MCF 10A (cell line): ENCODE measurements around the gene TFCP2L1. TPM values are rescaled to one million over a fixed set of nuclear protein-coding genes. Genes with fewer than 3 reads are reported as not detected.

ENCODE experiments used
- BruUV-seq: library from RNA; stranded (reverse); fragments of 400-500 nt; replicated peaks from 2 replicates; lab custom pipeline; 2021; lab: Mats Ljungman, UMichigan
- CTCF ChIA-PET: fragments of 300-600 bp; sonication (Branson Sonifier 250); formaldehyde crosslinking; extraction: SDS; loops from one replicate; lab custom pipeline; 2021; ENCODE audit warnings: antibody characterized with exemption, inconsistent platforms; lab: Yijun Ruan, JAX
- POLR2A ChIA-PET: fragments of 300-600, 350-650 bp; sonication (Branson Sonifier 250); formaldehyde crosslinking; extraction: SDS; loops from one replicate; lab custom pipeline; 2020; ENCODE audit warnings: antibody characterized with exemption, inconsistent platforms; lab: Yijun Ruan, JAX
- DNase-seq: peaks from one replicate; pipeline ENCODE4 v3.0.0-alpha.2; 2018; ENCODE audit not compliant: unreplicated experiment
- H3K27ac Mint-ChIP-seq: one replicate; pipeline ENCODE4 v1.8.0; 2022; ENCODE audit warnings: mild to moderate bottlenecking, low read depth, mixed read lengths; ENCODE audit not compliant: unreplicated experiment
- H3K27me3 Mint-ChIP-seq: one replicate; pipeline ENCODE4 v1.8.0; 2022; ENCODE audit warnings: mixed read lengths; ENCODE audit not compliant: insufficient read depth, unreplicated experiment
- H3K36me3 Mint-ChIP-seq: one replicate; pipeline ENCODE4 v1.8.0; 2022; ENCODE audit warnings: mild to moderate bottlenecking, moderate library complexity, mixed read lengths; ENCODE audit not compliant: insufficient read depth, unreplicated experiment
- H3K4me1 Mint-ChIP-seq: one replicate; pipeline ENCODE4 v1.8.0; 2022; ENCODE audit warnings: mixed read lengths; ENCODE audit not compliant: insufficient read depth, unreplicated experiment
- H3K4me3 Mint-ChIP-seq: one replicate; pipeline ENCODE4 v1.8.0; 2022; ENCODE audit warnings: mild to moderate bottlenecking, moderate library complexity, mixed read lengths; ENCODE audit not compliant: unreplicated experiment
- H3K9me3 Mint-ChIP-seq: one replicate; pipeline ENCODE4 v1.8.0; 2022; ENCODE audit warnings: mixed read lengths; ENCODE audit not compliant: unreplicated experiment
- intact Hi-C: fragments of 100-400 bp; cut with micrococcal nuclease; formaldehyde crosslinking; loops from 2 replicates; pipeline ENCODE4 v1.14.1; 2022
- total RNA-seq: library from RNA; stranded (reverse); gene quantifications from 2 replicates; pipeline ENCODE4 v1.2.3, GENCODE V29; 2022
- TF ChIP-seq, protein P1 (sequence below): fragments of 200-600 bp; IDR thresholded peaks from one replicate; pipeline ENCODE4 v1.8.0; 2022; ENCODE audit warnings: antibody characterized with exemption, mild to moderate bottlenecking; ENCODE audit not compliant: unreplicated experiment

TFCP2L1 gene
- total RNA-seq, 1 experiment from 2014 or later, result 22.6 TPM

DNA sequence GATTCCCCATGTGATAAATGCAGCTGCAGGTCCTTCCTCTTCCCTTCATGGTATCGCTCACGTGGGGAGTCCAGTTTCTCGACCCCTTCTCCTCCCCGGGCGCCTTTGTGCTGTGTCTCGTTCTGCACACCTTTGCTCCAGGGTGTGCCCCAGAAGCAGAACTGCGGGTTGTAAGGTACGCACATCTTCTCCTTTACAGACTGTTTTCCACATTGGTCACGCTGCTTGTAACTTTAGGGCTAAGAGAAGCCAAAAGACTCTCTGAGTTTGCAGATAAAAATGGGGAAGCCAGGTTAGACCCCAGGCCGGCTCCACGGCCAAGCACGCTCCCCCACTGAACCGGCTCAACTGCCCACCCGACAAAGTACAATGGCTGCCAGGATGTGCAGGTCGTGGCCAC, 45.9 kb upstream of the TFCP2L1 start:
- Mint-ChIP-seq H3K36me3 (peaks cover 11% of the 10 kb centered on the region), H3K27me3 (no peaks in the 10 kb centered on the region), H3K4me1 (no peaks in the 10 kb centered on the region), H3K4me3 (no peak overlapping the region), H3K9me3 (no peaks in the 10 kb centered on the region), H3K27ac (no peak overlapping the region)
- intact Hi-C loops, result no loop called here
- DNase-seq, result no peak
- ChIA-PET CTCF (no interaction called here), POLR2A (no interaction called here)
- TF ChIP-seq, protein P1, sequence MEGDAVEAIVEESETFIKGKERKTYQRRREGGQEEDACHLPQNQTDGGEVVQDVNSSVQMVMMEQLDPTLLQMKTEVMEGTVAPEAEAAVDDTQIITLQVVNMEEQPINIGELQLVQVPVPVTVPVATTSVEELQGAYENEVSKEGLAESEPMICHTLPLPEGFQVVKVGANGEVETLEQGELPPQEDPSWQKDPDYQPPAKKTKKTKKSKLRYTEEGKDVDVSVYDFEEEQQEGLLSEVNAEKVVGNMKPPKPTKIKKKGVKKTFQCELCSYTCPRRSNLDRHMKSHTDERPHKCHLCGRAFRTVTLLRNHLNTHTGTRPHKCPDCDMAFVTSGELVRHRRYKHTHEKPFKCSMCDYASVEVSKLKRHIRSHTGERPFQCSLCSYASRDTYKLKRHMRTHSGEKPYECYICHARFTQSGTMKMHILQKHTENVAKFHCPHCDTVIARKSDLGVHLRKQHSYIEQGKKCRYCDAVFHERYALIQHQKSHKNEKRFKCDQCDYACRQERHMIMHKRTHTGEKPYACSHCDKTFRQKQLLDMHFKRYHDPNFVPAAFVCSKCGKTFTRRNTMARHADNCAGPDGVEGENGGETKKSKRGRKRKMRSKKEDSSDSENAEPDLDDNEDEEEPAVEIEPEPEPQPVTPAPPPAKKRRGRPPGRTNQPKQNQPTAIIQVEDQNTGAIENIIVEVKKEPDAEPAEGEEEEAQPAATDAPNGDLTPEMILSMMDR, result no peak
- BruUV-seq, result no TSS peak

DNA sequence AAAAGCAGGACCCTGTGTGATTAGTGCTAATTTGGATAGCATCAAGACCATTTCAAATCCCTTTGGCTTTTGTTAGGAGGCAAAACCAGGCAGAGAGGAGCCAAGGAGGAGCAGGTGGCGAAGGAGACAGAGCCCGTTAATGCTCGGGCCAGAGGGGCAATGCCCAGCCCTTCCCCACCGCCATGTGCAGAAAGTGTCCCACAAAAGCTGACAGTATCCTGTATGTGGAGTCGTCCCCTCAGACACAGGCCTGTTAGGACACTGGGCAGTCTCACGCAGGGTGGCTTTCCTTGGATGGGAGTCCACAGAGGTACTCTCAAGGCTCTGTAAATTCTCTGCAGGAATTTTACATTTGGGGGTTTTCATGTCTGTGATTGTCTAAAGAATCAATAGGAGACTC, 44.8 kb upstream of the TFCP2L1 start:
- Mint-ChIP-seq H3K4me1 (no peaks in the 10 kb centered on the region), H3K9me3 (no peaks in the 10 kb centered on the region), H3K36me3 (peaks cover 6% of the 10 kb centered on the region), H3K4me3 (no peak overlapping the region), H3K27ac (no peak overlapping the region), H3K27me3 (no peaks in the 10 kb centered on the region)
- TF ChIP-seq, protein P1, result no peak
- POLR2A ChIA-PET, result no interaction called here
- intact Hi-C loops, result no loop called here
- DNase-seq, result no peak
- CTCF ChIA-PET, result interaction anchor here (0.9 kb wide), 1 partner anchor 234 kb away, joined by 3 read pairs; no protein-coding TSS in a partner anchor
- no TSS peak for BruUV-seq

DNA sequence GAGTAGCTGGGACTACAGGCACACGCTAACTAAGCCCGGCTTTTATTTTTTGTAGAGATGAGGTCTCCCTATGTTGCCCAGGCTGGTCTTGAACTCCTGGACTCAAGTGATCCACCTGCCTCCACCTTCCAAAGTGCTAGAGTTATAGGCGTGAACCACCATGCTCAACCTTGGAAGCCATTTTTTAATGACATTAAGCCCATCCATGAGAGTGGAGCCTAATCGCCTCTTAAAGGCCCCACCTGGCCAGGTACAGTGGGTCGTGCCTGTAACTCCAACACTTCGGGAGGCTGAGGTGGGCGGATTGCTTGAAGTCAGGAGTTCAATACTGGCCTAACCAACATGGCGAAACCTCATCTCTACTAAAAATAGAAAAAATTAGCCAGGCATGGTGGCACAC, 41.6 kb upstream of the TFCP2L1 start:
- BruUV-seq, result no TSS peak
- H3K9me3 Mint-ChIP-seq, result no peaks in the 10 kb centered on the region
- TF ChIP-seq, protein P1, result no peak
- ChIA-PET POLR2A (no interaction called here), CTCF (no interaction called here)
- no peak overlapping the region for H3K4me3 Mint-ChIP-seq
- intact Hi-C loops, result no loop called here
- no peak overlapping the region for H3K27ac Mint-ChIP-seq
- no peaks in the 10 kb centered on the region for H3K4me1 Mint-ChIP-seq
- no peak for DNase-seq
- H3K36me3 Mint-ChIP-seq, result peaks cover 6% of the 10 kb centered on the region
- no peaks in the 10 kb centered on the region for H3K27me3 Mint-ChIP-seq

DNA sequence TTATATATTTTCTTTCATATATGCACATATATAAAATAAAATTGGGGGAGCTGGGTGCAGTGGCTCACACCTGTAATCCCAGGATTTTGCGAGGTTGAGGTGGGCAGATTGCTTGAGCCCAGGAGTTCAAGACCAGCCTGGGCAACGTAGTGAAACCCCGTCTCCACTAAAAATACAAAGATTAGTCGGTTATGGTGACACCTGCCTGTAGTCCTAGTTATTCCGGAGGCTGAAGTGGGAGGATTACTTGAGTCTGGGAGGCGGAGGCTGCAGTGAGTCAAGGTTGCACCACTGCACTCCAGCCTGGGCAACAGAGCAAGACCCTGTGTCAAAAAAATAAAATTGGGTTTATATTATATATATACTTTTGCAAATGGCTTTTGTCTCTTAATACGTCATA, 39.6 kb upstream of the TFCP2L1 start:
- TF ChIP-seq, protein P1, result no peak
- DNase-seq, result no peak
- ChIA-PET CTCF (interaction anchor here (0.5 to 2.8 kb wide), 3 partner anchors 225 to 254 kb away, joined by 3 to 18 read pairs (median 6); no protein-coding TSS in a partner anchor), POLR2A (no interaction called here)
- Mint-ChIP-seq H3K27ac (no peak overlapping the region), H3K4me1 (no peaks in the 10 kb centered on the region), H3K36me3 (peaks cover 6% of the 10 kb centered on the region), H3K4me3 (no peak overlapping the region), H3K27me3 (no peaks in the 10 kb centered on the region), H3K9me3 (no peaks in the 10 kb centered on the region)
- intact Hi-C loops, result no loop called here
- BruUV-seq, result no TSS peak
